ENCODE measurements around the gene PARP6.

GRCh38 chr15:72202801-72203506 lies 69.4 kb downstream of the PARP6 start:
- no peak for TF ChIP-seq MAX (IDR thresholded peaks at IDR 0.05; ENCODE audit: low read depth, low read length)
- TF ChIP-seq CTCF (IDR thresholded peaks at IDR 0.05; ENCODE audit: low read depth, low read length): no peak
- TF ChIP-seq POLR2A (IDR thresholded peaks at IDR 0.05; ENCODE audit: extremely low read depth, insufficient read length): no peak
